SU-DHL-6 (cell line): ENCODE results near the gene GPC3.

ENCODE experiments used
- H2AFZ ChIP-seq: fragments of 200-600 bp; sonication (generic); 2 replicates; pipeline ENCODE4 v1.6.1; 2014; ENCODE audit warnings: low read depth, mild to moderate bottlenecking, moderate library complexity, mixed read lengths, antibody characterized with exemption, low read length; ENCODE audit not compliant: severe bottlenecking
- H3F3A ChIP-seq: fragments of 200-600 bp; shearing (Covaris generic); 2 replicates; pipeline ENCODE4 v1.6.0; 2016; ENCODE audit warnings: antibody characterized with exemption, mild to moderate bottlenecking; ENCODE audit not compliant: insufficient read depth
- H3K27ac ChIP-seq: fragments of 200-600 bp; sonication (generic); 2 replicates; pipeline ENCODE4 v1.5.1; 2016; ENCODE audit warnings: low read depth, mild to moderate bottlenecking, low read length, moderate library complexity, mixed read lengths
- H3K27me3 ChIP-seq: fragments of 200-600 bp; sonication (generic), shearing (Covaris generic); 2 replicates; pipeline ENCODE4 v1.6.0; 2014; ENCODE audit warnings: mild to moderate bottlenecking, low read length
- H3K36me3 ChIP-seq: fragments of 200-600 bp; sonication (generic); 2 replicates; pipeline ENCODE4 v1.6.1; 2014; ENCODE audit warnings: mild to moderate bottlenecking, low read length, mixed read lengths
- H3K4me2 ChIP-seq: fragments of 300-600, 200-600 bp; shearing (Covaris generic), sonication (generic); 2 replicates; pipeline ENCODE4 v1.6.0; 2014; ENCODE audit warnings: low read length, low read depth, mild to moderate bottlenecking; ENCODE audit not compliant: poor library complexity, severe bottlenecking
- H3K4me3 ChIP-seq: fragments of 200-600 bp; sonication (generic); 2 replicates; pipeline ENCODE4 v1.5.1; 2014; ENCODE audit warnings: antibody characterized with exemption, low read length, mild to moderate bottlenecking, mixed read lengths; ENCODE audit not compliant: insufficient read depth, poor library complexity, severe bottlenecking
- H3K79me2 ChIP-seq: fragments of 200-600 bp; sonication (generic); 2 replicates; pipeline ENCODE4 v1.6.1; 2014; ENCODE audit warnings: mild to moderate bottlenecking, low read length, moderate library complexity; ENCODE audit not compliant: insufficient read depth
- H3K9ac ChIP-seq: fragments of 200-600 bp; sonication (generic); 2 replicates; pipeline ENCODE4 v1.7.0; 2014; ENCODE audit warnings: mild to moderate bottlenecking, low read length
- H3K9me2 ChIP-seq: fragments of 200-600 bp; sonication (generic); replicated peaks from 2 replicates; pipeline ENCODE4 v1.6.1; 2014; ENCODE audit warnings: low read length; ENCODE audit not compliant: insufficient read depth
- H3K9me3 ChIP-seq: fragments of 200-600 bp; sonication (generic); 2 replicates; pipeline ENCODE4 v1.6.1; 2014; ENCODE audit warnings: low read length, mixed read lengths; ENCODE audit not compliant: insufficient read depth
- H4K20me1 ChIP-seq: fragments of 200-600 bp; sonication (generic); 2 replicates; pipeline ENCODE4 v1.6.1; 2014; ENCODE audit warnings: low read depth, mild to moderate bottlenecking, antibody characterized with exemption, low read length, moderate library complexity, mixed read lengths
- CTCF ChIP-seq: fragments of 200-600 bp; sonication (generic); IDR thresholded peaks from one replicate; pipeline ENCODE4 v1.5.1; 2017; ENCODE audit warnings: antibody characterized with exemption, mild to moderate bottlenecking, low read length, moderate library complexity; ENCODE audit not compliant: insufficient read depth, poor library complexity, severe bottlenecking
- EZH2phosphoT487 ChIP-seq: fragments of 200-600 bp; sonication (generic), shearing (Covaris generic); conservative IDR thresholded peaks from 2 replicates; pipeline ENCODE4 v1.6.1; 2018; ENCODE audit warnings: mild to moderate bottlenecking, antibody characterized with exemption, low read length, moderate library complexity, mixed read lengths

Gene GPC3

GRCh38 chrX:133516686-133517085 lies 468.7 kb downstream of the GPC3 start:
- H3K36me3 ChIP-seq: no peaks in the 10 kb centered on the region
- TF ChIP-seq EZH2phosphoT487 (no peak), CTCF (no peak)
- no peaks in the 10 kb centered on the region for H3K27me3 ChIP-seq
- H3K9ac ChIP-seq: no peak overlapping the region
- H4K20me1 ChIP-seq: no peaks in the 10 kb centered on the region
- H3K4me3 ChIP-seq: no peak overlapping the region
- no peaks in the 10 kb centered on the region for H3K79me2 ChIP-seq
- H3K9me2 ChIP-seq: no peaks in the 10 kb centered on the region
- no peaks in the 10 kb centered on the region for H3K9me3 ChIP-seq
- H3K27ac ChIP-seq: no peak overlapping the region
- H3K4me2 ChIP-seq: no peak overlapping the region
- H3F3A ChIP-seq: no peaks in the 10 kb centered on the region
- H2AFZ ChIP-seq: no peak overlapping the region

GRCh38 chrX:133514486-133514885 lies 470.9 kb downstream of the GPC3 start:
- Histone ChIP-seq H3K36me3 (no peaks in the 10 kb centered on the region), H3K4me3 (no peak overlapping the region), H3K9ac (no peak overlapping the region), H3K27me3 (no peaks in the 10 kb centered on the region), H2AFZ (no peak overlapping the region), H3K9me3 (no peaks in the 10 kb centered on the region), H3K9me2 (no peaks in the 10 kb centered on the region), H3F3A (no peaks in the 10 kb centered on the region), H3K27ac (no peak overlapping the region), H4K20me1 (no peaks in the 10 kb centered on the region), H3K79me2 (no peaks in the 10 kb centered on the region), H3K4me2 (no peak overlapping the region)
- TF ChIP-seq CTCF (no peak), EZH2phosphoT487 (no peak)

- Histone ChIP-seq H4K20me1 (no peaks in the 10 kb centered on the region), H3K4me3 (no peak overlapping the region), H3K9ac (no peak overlapping the region), H2AFZ (no peak overlapping the region), H3K36me3 (no peaks in the 10 kb centered on the region), H3K9me2 (no peaks in the 10 kb centered on the region), H3K27ac (no peak overlapping the region), H3K4me2 (no peak overlapping the region), H3K9me3 (no peaks in the 10 kb centered on the region), H3K79me2 (no peaks in the 10 kb centered on the region), H3K27me3 (no peaks in the 10 kb centered on the region), H3F3A (no peaks in the 10 kb centered on the region)
- TF ChIP-seq EZH2phosphoT487 (no peak), CTCF (no peak)
Measured at GRCh38 chrX:133513123-133513522, 472.3 kb downstream of the GPC3 start.
